Neural progenitor cell (in vitro differentiated cells): Measurements from ENCODE around the gene ZNF785. TPM values are rescaled to one million over a fixed set of nuclear protein-coding genes. Genes with fewer than 3 reads are reported as not detected.

Experiments used
- DNase-seq: peaks from one replicate; pipeline ENCODE4 v3.0.0-alpha.2; 2016; ENCODE audit warnings: low spot score
- H2AFZ ChIP-seq: fragments of 200-600 bp; sonication (generic); replicated peaks from 2 replicates; pipeline ENCODE4 v1.6.1; 2016; ENCODE audit warnings: antibody characterized with exemption
- H3F3A ChIP-seq: fragments of 200-600 bp; sonication (generic); 2 replicates; pipeline ENCODE4 v1.6.1; 2016; ENCODE audit warnings: antibody characterized with exemption, low read depth
- H3K27ac ChIP-seq: fragments of 200-600 bp; sonication (generic); 2 replicates; pipeline ENCODE4 v1.5.1; 2016; ENCODE audit warnings: mild to moderate bottlenecking
- H3K27me3 ChIP-seq: fragments of 200-600 bp; sonication (generic); 2 replicates; pipeline ENCODE4 v1.6.1; 2016; ENCODE audit warnings: mild to moderate bottlenecking, moderate library complexity
- H3K36me3 ChIP-seq: fragments of 200-600 bp; sonication (generic); 2 replicates; pipeline ENCODE4 v1.5.1; 2016
- H3K4me1 ChIP-seq: fragments of 200-600 bp; sonication (generic); 2 replicates; pipeline ENCODE4 v1.6.1; 2016; ENCODE audit warnings: mixed run types
- H3K4me2 ChIP-seq: fragments of 200-600 bp; sonication (generic); 2 replicates; pipeline ENCODE4 v1.6.1; 2016
- H3K4me3 ChIP-seq: fragments of 200-600 bp; sonication (generic); 2 replicates; pipeline ENCODE4 v1.5.1; 2016
- H3K79me2 ChIP-seq: fragments of 200-600 bp; sonication (generic); 2 replicates; pipeline ENCODE4 v1.6.1; 2016; ENCODE audit warnings: low read depth
- H3K9ac ChIP-seq: fragments of 200-600 bp; sonication (generic); 2 replicates; pipeline ENCODE4 v1.6.1; 2016
- H3K9me3 ChIP-seq: fragments of 200-600 bp; sonication (generic); 2 replicates; pipeline ENCODE4 v1.5.1; 2016; ENCODE audit warnings: low read depth
- H4K20me1 ChIP-seq: fragments of 200-600 bp; sonication (generic); 2 replicates; pipeline ENCODE4 v1.6.1; 2016; ENCODE audit warnings: low read depth
- H3K27ac Mint-ChIP-seq: 3 replicates; pipeline ENCODE4 v1.8.0; 2021; ENCODE audit warnings: mixed read lengths
- H3K27me3 Mint-ChIP-seq: 2 replicates; pipeline ENCODE4 v1.8.0; 2022; ENCODE audit warnings: low read depth, mild to moderate bottlenecking, inconsistent platforms, moderate library complexity, mixed read lengths; ENCODE audit not compliant: insufficient read depth
- H3K36me3 Mint-ChIP-seq: 3 replicates; pipeline ENCODE4 v1.8.0; 2021; ENCODE audit warnings: mixed read lengths
- H3K4me1 Mint-ChIP-seq: 3 replicates; pipeline ENCODE4 v1.8.0; 2021; ENCODE audit warnings: mixed read lengths
- H3K4me3 Mint-ChIP-seq: 3 replicates; pipeline ENCODE4 v1.8.0; 2021; ENCODE audit warnings: mild to moderate bottlenecking, moderate library complexity, mixed read lengths
- H3K9me3 Mint-ChIP-seq: 3 replicates; pipeline ENCODE4 v1.8.0; 2020; ENCODE audit warnings: mixed read lengths
- CTCF ChIP-seq: fragments of 200-600 bp; sonication (generic); IDR thresholded peaks from 2 replicates; pipeline ENCODE4 v1.5.1; 2017; ENCODE audit warnings: antibody characterized with exemption, mild to moderate bottlenecking
- EZH2 ChIP-seq: fragments of 200-600 bp; sonication (generic); IDR thresholded peaks from 2 replicates; pipeline ENCODE4 v1.6.1; 2017; ENCODE audit warnings: antibody characterized with exemption, mild to moderate bottlenecking, moderate library complexity
- EZH2phosphoT487 ChIP-seq: fragments of 200-600 bp; sonication (generic); IDR thresholded peaks from 2 replicates; pipeline ENCODE4 v1.6.1; 2017; ENCODE audit warnings: antibody characterized with exemption
- total RNA-seq: library from RNA; depleted of rRNA; stranded (reverse); fragments of >200 nt; gene quantifications from 2 replicates; pipeline ENCODE4 v1.2.3, GENCODE V29; 2015; ENCODE audit warnings: low replicate concordance

Gene ZNF785
- total RNA-seq, 1 donor from 2014 or later = 19.5 TPM

- Histone ChIP-seq H2AFZ (no peak overlapping the region), H3K4me3 (no peak overlapping the region), H3F3A (peaks cover 32% of the 10 kb centered on the region), H3K27ac (no peak overlapping the region), H3K9me3 (no peaks in the 10 kb centered on the region), H3K9ac (no peak overlapping the region), H3K79me2 (no peaks in the 10 kb centered on the region), H3K27me3 (no peaks in the 10 kb centered on the region), H4K20me1 (peaks cover 3% of the 10 kb centered on the region), H3K36me3 (no peaks in the 10 kb centered on the region), H3K4me1 (peaks cover 10% of the 10 kb centered on the region), H3K4me2 (peak overlapping the region; percentile 93)
- no peaks in the 10 kb centered on the region for H3K36me3 Mint-ChIP-seq
- no peak for DNase-seq
- peak overlapping the region; percentile 95 for H3K4me3 Mint-ChIP-seq
- H3K4me1 Mint-ChIP-seq = peaks cover 17% of the 10 kb centered on the region
- TF ChIP-seq EZH2phosphoT487 (no peak), EZH2 (no peak), CTCF (no peak)
- H3K27ac Mint-ChIP-seq = no peak overlapping the region
- H3K27me3 Mint-ChIP-seq = peaks cover 9% of the 10 kb centered on the region
- H3K9me3 Mint-ChIP-seq = no peaks in the 10 kb centered on the region
Observed at GRCh38 chr16:30569746-30570635, 15.5 kb downstream of the ZNF785 start.

- Mint-ChIP-seq H3K4me1 (peaks cover 17% of the 10 kb centered on the region), H3K27ac (no peak overlapping the region), H3K4me3 (no peak overlapping the region), H3K9me3 (no peaks in the 10 kb centered on the region), H3K36me3 (no peaks in the 10 kb centered on the region), H3K27me3 (peaks cover 9% of the 10 kb centered on the region)
- Histone ChIP-seq H3K4me1 (peaks cover 10% of the 10 kb centered on the region), H3K36me3 (no peaks in the 10 kb centered on the region), H3K9me3 (no peaks in the 10 kb centered on the region), H3K4me3 (no peak overlapping the region), H3K27me3 (no peaks in the 10 kb centered on the region), H3K27ac (no peak overlapping the region), H4K20me1 (peaks cover 3% of the 10 kb centered on the region), H3K4me2 (no peak overlapping the region), H2AFZ (no peak overlapping the region), H3F3A (peaks cover 32% of the 10 kb centered on the region), H3K79me2 (no peaks in the 10 kb centered on the region), H3K9ac (no peak overlapping the region)
- TF ChIP-seq EZH2phosphoT487 = no peak
- TF ChIP-seq CTCF = no peak
- no peak for TF ChIP-seq EZH2
- no peak for DNase-seq
Observed at GRCh38 chr16:30569281-30569680, 16.2 kb downstream of the ZNF785 start.

- Mint-ChIP-seq H3K4me3 (no peak overlapping the region), H3K36me3 (no peaks in the 10 kb centered on the region), H3K27ac (no peak overlapping the region), H3K4me1 (peaks cover 12% of the 10 kb centered on the region), H3K9me3 (no peaks in the 10 kb centered on the region), H3K27me3 (peaks cover 9% of the 10 kb centered on the region)
- Histone ChIP-seq H4K20me1 (peaks cover 2% of the 10 kb centered on the region), H3K9me3 (no peaks in the 10 kb centered on the region), H3K79me2 (no peaks in the 10 kb centered on the region), H2AFZ (no peak overlapping the region), H3K4me1 (peaks cover 10% of the 10 kb centered on the region), H3K36me3 (no peaks in the 10 kb centered on the region), H3K27me3 (no peaks in the 10 kb centered on the region), H3K9ac (no peak overlapping the region), H3K4me3 (no peak overlapping the region), H3K4me2 (no peak overlapping the region), H3F3A (peaks cover 29% of the 10 kb centered on the region), H3K27ac (no peak overlapping the region)
- no peak for DNase-seq
- TF ChIP-seq EZH2 (no peak), CTCF (no peak), EZH2phosphoT487 (no peak)
Observed at GRCh38 chr16:30567991-30568638, 17.4 kb downstream of the ZNF785 start.
